GM12878 (cell line): ENCODE measurements around the gene GRK5. TPM values are rescaled to one million over a fixed set of nuclear protein-coding genes. Genes with fewer than 3 reads are reported as not detected.

Experiments used
- BACH1 ChIP-seq: fragments of 450-650 bp; IDR thresholded peaks from 2 replicates; pipeline ENCODE4 v1.6.1; 2017; ENCODE audit warnings: mild to moderate bottlenecking, borderline replicate concordance
- BMI1 ChIP-seq: fragments of 450-650 bp; IDR thresholded peaks from 2 replicates; pipeline ENCODE4 v1.6.1; 2016; ENCODE audit warnings: mild to moderate bottlenecking, moderate library complexity, borderline replicate concordance
- CBX3 ChIP-seq: fragments of 200-600 bp; sonication (generic); IDR thresholded peaks from 2 replicates; pipeline ENCODE4 v1.6.1; 2016; ENCODE audit warnings: low read depth, borderline replicate concordance
- EGR1 ChIP-seq, 2 experiments: IDR thresholded peaks; 1 replicate in 1 of 2; 2 replicates in 1 of 2; pipeline ENCODE4 v1.6.1; 2011 to 2012; ENCODE audit warnings: low read depth in 2 of 2, low read length in 2 of 2, borderline replicate concordance in 1 of 2, mild to moderate bottlenecking in 1 of 2, moderate library complexity in 1 of 2
- RFX5 ChIP-seq: IDR thresholded peaks from 2 replicates; pipeline ENCODE4 v1.6.1; 2011; ENCODE audit warnings: low read depth, low read length, improper control_type of control experiment
- ZNF207 ChIP-seq: fragments of 450-650 bp; IDR thresholded peaks from 2 replicates; pipeline ENCODE4 v1.6.1; 2014; ENCODE audit warnings: antibody characterized with exemption, mild to moderate bottlenecking, borderline replicate concordance
- polyA plus RNA-seq, 11 experiments: library from polyadenylated mRNA; depleted of rRNA in 4 of 11; unstranded in 6 of 11; stranded (reverse) in 5 of 11; fragments of >200 nt; fragmentation: Nextera tagmentation in 4 of 11; fragmentation: Illumina TruSeq in 1 of 11; extraction: Ambion mirVana in 4 of 11; extraction: Trizol in 1 of 11; gene quantifications; 1 replicate in 1 of 11; 2 replicates in 10 of 11; pipeline versions ENCODE4 v1.2.1 to v1.2.3, GENCODE V29; 2011 to 2016; ENCODE audit warnings: inconsistent platforms in 2 of 11, missing spikeins in 2 of 11, low read depth in 1 of 11
- total RNA-seq, 4 experiments: library from RNA; depleted of rRNA in 3 of 4; stranded (reverse); fragments of >200 nt in 3 of 4; fragmentation: Illumina TruSeq in 1 of 4; extraction: Trizol in 1 of 4; gene quantifications; 2 replicates each; pipeline versions ENCODE4 v1.2.1 to v1.2.3, GENCODE V29; 2013 to 2021
- TF ChIP-seq, protein P1 (sequence below): fragments of 450-650 bp; IDR thresholded peaks from 2 replicates; pipeline ENCODE4 v1.6.1; 2016; ENCODE audit warnings: mild to moderate bottlenecking, moderate library complexity, borderline replicate concordance

GRK5 gene
- total and polyA plus RNA-seq, 10 of the 15 experiments (the other 5 are each of a cell fraction or from before 2014, with no cell fraction given), result 0.11 to 22.1 (median 10.0) TPM

DNA sequence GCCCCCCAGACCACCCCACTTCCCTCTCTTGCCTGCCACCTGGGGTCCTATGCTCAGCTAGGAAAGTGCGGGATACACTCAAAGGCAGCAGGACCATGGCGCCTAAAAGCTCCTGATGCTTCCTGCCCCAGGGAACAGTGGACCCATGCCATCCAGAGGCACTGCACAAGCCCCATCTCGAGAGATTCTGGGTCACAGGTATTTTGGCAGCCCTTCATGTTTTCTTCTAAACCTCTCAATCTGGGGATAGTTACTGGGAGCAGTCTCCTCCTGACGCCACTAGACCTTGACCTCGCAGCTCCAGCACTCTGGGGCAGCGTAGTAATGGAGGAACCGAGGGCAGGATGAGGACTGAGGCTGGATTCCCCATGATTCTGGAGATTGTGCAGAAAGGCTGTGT is 107.1 kb downstream of the GRK5 start (continued):
- TF ChIP-seq, protein P1, sequence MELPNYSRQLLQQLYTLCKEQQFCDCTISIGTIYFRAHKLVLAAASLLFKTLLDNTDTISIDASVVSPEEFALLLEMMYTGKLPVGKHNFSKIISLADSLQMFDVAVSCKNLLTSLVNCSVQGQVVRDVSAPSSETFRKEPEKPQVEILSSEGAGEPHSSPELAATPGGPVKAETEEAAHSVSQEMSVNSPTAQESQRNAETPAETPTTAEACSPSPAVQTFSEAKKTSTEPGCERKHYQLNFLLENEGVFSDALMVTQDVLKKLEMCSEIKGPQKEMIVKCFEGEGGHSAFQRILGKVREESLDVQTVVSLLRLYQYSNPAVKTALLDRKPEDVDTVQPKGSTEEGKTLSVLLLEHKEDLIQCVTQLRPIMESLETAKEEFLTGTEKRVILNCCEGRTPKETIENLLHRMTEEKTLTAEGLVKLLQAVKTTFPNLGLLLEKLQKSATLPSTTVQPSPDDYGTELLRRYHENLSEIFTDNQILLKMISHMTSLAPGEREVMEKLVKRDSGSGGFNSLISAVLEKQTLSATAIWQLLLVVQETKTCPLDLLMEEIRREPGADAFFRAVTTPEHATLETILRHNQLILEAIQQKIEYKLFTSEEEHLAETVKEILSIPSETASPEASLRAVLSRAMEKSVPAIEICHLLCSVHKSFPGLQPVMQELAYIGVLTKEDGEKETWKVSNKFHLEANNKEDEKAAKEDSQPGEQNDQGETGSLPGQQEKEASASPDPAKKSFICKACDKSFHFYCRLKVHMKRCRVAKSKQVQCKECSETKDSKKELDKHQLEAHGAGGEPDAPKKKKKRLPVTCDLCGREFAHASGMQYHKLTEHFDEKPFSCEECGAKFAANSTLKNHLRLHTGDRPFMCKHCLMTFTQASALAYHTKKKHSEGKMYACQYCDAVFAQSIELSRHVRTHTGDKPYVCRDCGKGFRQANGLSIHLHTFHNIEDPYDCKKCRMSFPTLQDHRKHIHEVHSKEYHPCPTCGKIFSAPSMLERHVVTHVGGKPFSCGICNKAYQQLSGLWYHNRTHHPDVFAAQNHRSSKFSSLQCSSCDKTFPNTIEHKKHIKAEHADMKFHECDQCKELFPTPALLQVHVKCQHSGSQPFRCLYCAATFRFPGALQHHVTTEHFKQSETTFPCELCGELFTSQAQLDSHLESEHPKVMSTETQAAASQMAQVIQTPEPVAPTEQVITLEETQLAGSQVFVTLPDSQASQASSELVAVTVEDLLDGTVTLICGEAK, result no peak
- TF ChIP-seq BACH1, result no peak
- TF ChIP-seq BMI1, result no peak
- TF ChIP-seq RFX5, result no peak
- no peak for TF ChIP-seq CBX3
- TF ChIP-seq EGR1 (IDR thresholded peaks at IDR 0.05; ENCODE audit: borderline replicate concordance in 1 of 2, low read depth in 2 of 2, low read length in 2 of 2), result no peak
- no peak for TF ChIP-seq ZNF207
